Endothelial cell of umbilical vein (primary cell): ENCODE data around the gene CLIC5. TPM values are rescaled to one million over a fixed set of nuclear protein-coding genes. Genes with fewer than 3 reads are reported as not detected.

ENCODE experiments used
- BruUV-seq: library from RNA; stranded (reverse); fragments of 400-500 nt; replicated peaks from 2 replicates; lab custom pipeline; 2021; lab: Mats Ljungman, UMichigan
- CTCF ChIA-PET: fragments of 300-600, 350-600 bp; sonication (Branson Sonifier 250); formaldehyde crosslinking; loops from one replicate; lab custom pipeline; 2021; ENCODE audit warnings: antibody characterized with exemption, inconsistent platforms; lab: Charles Lee
- POLR2A ChIA-PET: fragments of 300-600, 350-600 bp; sonication (Branson Sonifier 250); formaldehyde crosslinking; loops from one replicate; lab custom pipeline; 2021; ENCODE audit warnings: antibody characterized with exemption, inconsistent platforms; lab: Charles Lee
- DNase-seq: peaks from one replicate; pipeline ENCODE4 v3.0.0-alpha.2; 2011; ENCODE audit warnings: low read depth, low spot score
- FAIRE-seq: peaks from 2 replicates; lab custom pipeline; 2011; peaks lifted over from hg19 to GRCh38; lab: Jason Lieb, UNC
- H2AFZ ChIP-seq: 2 replicates; pipeline ENCODE4 v1.6.0; 2012; ENCODE audit warnings: low read depth, low read length, control low read depth, inconsistent platforms
- H3K27ac ChIP-seq: 2 replicates; pipeline ENCODE4 v1.5.1; 2011; ENCODE audit warnings: low read depth, mild to moderate bottlenecking, control low read depth, low read length, moderate library complexity; ENCODE audit not compliant: insufficient read depth
- H3K27me3 ChIP-seq, 2 experiments: 2 replicates each; pipeline versions ENCODE4 v1.6.0 to v1.6.1; 2011; ENCODE audit warnings: low read length in 2 of 2, mixed read lengths in 1 of 2; ENCODE audit not compliant: control insufficient read depth in 2 of 2, insufficient read depth in 2 of 2
- H3K36me3 ChIP-seq, 2 experiments: 2 replicates in 1 of 2; 3 replicates in 1 of 2; pipeline ENCODE4 v1.5.1; 2011; ENCODE audit warnings: low read length in 2 of 2, mild to moderate bottlenecking in 1 of 2, moderate library complexity in 1 of 2; ENCODE audit not compliant: control insufficient read depth in 2 of 2, insufficient read depth in 2 of 2; ENCODE audit errors: extremely low read depth in 1 of 2
- H3K4me1 ChIP-seq: 3 replicates; pipeline ENCODE4 v1.5.1; 2011; ENCODE audit warnings: mild to moderate bottlenecking, low read length; ENCODE audit not compliant: control insufficient read depth, insufficient read depth; ENCODE audit errors: extremely low read depth
- H3K4me2 ChIP-seq: 2 replicates; pipeline ENCODE4 v1.6.1; 2011; ENCODE audit warnings: low read length, control low read depth, mixed read lengths; ENCODE audit not compliant: insufficient read depth
- H3K4me3 ChIP-seq, 3 experiments: fragments of 200-600 bp in 1 of 3; sonication (generic), shearing (Covaris generic) in 1 of 3; replicated peaks in 1 of 3; 2 replicates each; pipeline ENCODE4 v1.5.1; 2011 to 2016; ENCODE audit warnings: control low read depth in 3 of 3, low read length in 3 of 3, mild to moderate bottlenecking in 2 of 3, inconsistent platforms in 1 of 3, low read depth in 1 of 3, moderate library complexity in 1 of 3; ENCODE audit not compliant: insufficient read depth in 1 of 3
- H3K79me2 ChIP-seq: 2 replicates; pipeline ENCODE4 v1.6.0; 2012; ENCODE audit warnings: low read length, inconsistent platforms; ENCODE audit not compliant: control insufficient read depth, insufficient read depth
- H3K9ac ChIP-seq: replicated peaks from 2 replicates; pipeline ENCODE3; 2011; ENCODE audit warnings: low read length, control low read depth; ENCODE audit not compliant: insufficient read depth; ENCODE audit errors: extremely low read depth
- H3K9me1 ChIP-seq: replicated peaks from 3 replicates; pipeline ENCODE4 v1.6.0; 2011; ENCODE audit warnings: mild to moderate bottlenecking, low read length; ENCODE audit not compliant: control insufficient read depth, insufficient read depth; ENCODE audit errors: extremely low read depth
- H3K9me3 ChIP-seq: replicated peaks from 2 replicates; pipeline ENCODE4 v1.5.1; 2012; ENCODE audit warnings: low read length, inconsistent platforms; ENCODE audit not compliant: control insufficient read depth, insufficient read depth
- H4K20me1 ChIP-seq: replicated peaks from 2 replicates; pipeline ENCODE3; 2011; ENCODE audit warnings: mild to moderate bottlenecking, low read length; ENCODE audit not compliant: control insufficient read depth, insufficient read depth; ENCODE audit errors: extremely low read depth
- EZH2 ChIP-seq: IDR thresholded peaks from 2 replicates; pipeline ENCODE4 v1.6.1; 2012; ENCODE audit warnings: borderline replicate concordance, low read depth, mild to moderate bottlenecking, moderate library complexity, low read length, inconsistent platforms; ENCODE audit not compliant: severe bottlenecking
- FOS ChIP-seq: IDR thresholded peaks from 2 replicates; pipeline ENCODE4 v1.6.1; 2011; ENCODE audit warnings: mild to moderate bottlenecking, low read length, moderate library complexity, borderline replicate concordance; ENCODE audit not compliant: insufficient read depth
- GATA2 ChIP-seq: IDR thresholded peaks from 2 replicates; pipeline ENCODE4 v1.7.0; 2011; ENCODE audit warnings: low read depth, mild to moderate bottlenecking, moderate library complexity, mixed read lengths, low read length; ENCODE audit not compliant: insufficient read length, insufficient read depth
- JUN ChIP-seq: IDR thresholded peaks from 2 replicates; pipeline ENCODE4 v1.6.1; 2011; ENCODE audit warnings: borderline replicate concordance, low read depth; ENCODE audit not compliant: insufficient read length, insufficient read depth
- MYC ChIP-seq: IDR thresholded peaks from one replicate; pipeline ENCODE4 v1.6.1; 2011; ENCODE audit warnings: mild to moderate bottlenecking, low read depth, low read length
- POLR2A ChIP-seq: IDR thresholded peaks from 2 replicates; pipeline ENCODE4 v1.6.1; 2012; ENCODE audit warnings: low read depth, mild to moderate bottlenecking, control low read depth, low read length
- POLR2AphosphoS5 ChIP-seq: IDR thresholded peaks from 2 replicates; pipeline ENCODE4 v1.6.1; 2012; ENCODE audit warnings: low read depth, mild to moderate bottlenecking, control low read depth, low read length, moderate library complexity; ENCODE audit not compliant: insufficient read depth
- dilution Hi-C: fragments of 300-500 bp; cut with MboI; formaldehyde crosslinking; loops from one replicate; pipeline ENCODE4 v1.15.0; 2019; ENCODE audit warnings: low sequenced_read_pairs; ENCODE audit not compliant: extremely low pct_ligation_motif_present
- intact Hi-C: fragments of 100-400 bp; cut with micrococcal nuclease; formaldehyde crosslinking; loops from one replicate; pipeline ENCODE4 v1.10.0; 2022
- polyA plus RNA-seq, 4 experiments: library from polyadenylated mRNA; depleted of rRNA in 3 of 4; stranded (reverse) in 3 of 4; unstranded in 1 of 4; fragments of >200 nt; gene quantifications; 2 replicates each; pipeline versions ENCODE4 v1.2.1 to v1.2.3, GENCODE V29; 2011 to 2012; ENCODE audit warnings: missing spikeins in 1 of 4
- total RNA-seq: library from RNA; stranded (reverse); gene quantifications from 2 replicates; pipeline ENCODE4 v1.2.3, GENCODE V29; 2021
- TF ChIP-seq, protein P1 (sequence below): IDR thresholded peaks from 2 replicates; pipeline ENCODE4 v1.6.1; 2011; ENCODE audit not compliant: insufficient read depth, insufficient read length
- TF ChIP-seq, protein P2 (sequence below), 2 donors: IDR thresholded peaks; 1 replicate in 1 of 2; 2 replicates in 1 of 2; pipeline ENCODE4 v1.5.1; 2011; ENCODE audit warnings: low read length in 2 of 2, mild to moderate bottlenecking in 2 of 2, moderate library complexity in 2 of 2, control low read depth in 1 of 2, inconsistent platforms in 1 of 2, low read depth in 1 of 2; ENCODE audit not compliant: insufficient read depth in 1 of 2; ENCODE audit errors: extremely low read depth in 1 of 2

The CLIC5 gene
- total and polyA plus RNA-seq, 2 donors (not counting 3 experiments of a cell fraction or from before 2014, with no cell fraction given), result 0.07 TPM; not detected in 1

DNA sequence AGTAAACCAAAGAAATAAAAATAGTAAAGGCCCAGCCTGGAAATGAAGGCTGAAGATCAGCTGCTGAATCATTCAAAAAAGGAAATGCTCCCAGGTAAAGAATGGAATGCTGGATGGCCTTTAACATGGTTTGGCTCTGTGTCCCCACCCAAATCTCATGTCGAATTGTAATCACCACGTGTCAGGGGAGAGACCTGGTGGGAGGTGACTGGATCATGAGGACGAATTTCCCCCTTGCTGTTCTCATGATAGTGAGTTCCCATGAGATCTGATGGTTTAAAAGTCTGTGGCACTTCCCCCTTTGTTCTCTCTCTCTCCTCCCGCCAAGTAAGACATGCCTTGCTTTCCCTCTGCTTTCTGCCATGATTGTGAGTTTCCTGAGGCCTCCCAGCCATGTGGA, 9.9 kb upstream of the CLIC5 start:
- POLR2A ChIA-PET, result no interaction called here
- CTCF ChIA-PET, result interaction anchor here (1.1 kb wide), 1 partner anchor 15 kb away, joined by 3 read pairs; no protein-coding TSS in a partner anchor
- Histone ChIP-seq H3K27ac (no peak overlapping the region), H3K79me2 (no peaks in the 10 kb centered on the region), H2AFZ (no peak overlapping the region), H3K36me3 (no peaks in the 10 kb centered on the region), H3K9me1 (no peaks in the 10 kb centered on the region), H4K20me1 (no peaks in the 10 kb centered on the region), H3K4me1 (no peaks in the 10 kb centered on the region), H3K27me3 (peaks cover 4 to 28% of the 10 kb centered on the region in 2 experiments), H3K9ac (no peak overlapping the region), H3K4me2 (no peak overlapping the region), H3K9me3 (no peaks in the 10 kb centered on the region), H3K4me3 (no peak overlapping the region)
- DNase-seq (no peak), FAIRE-seq (no peak)
- intact Hi-C loops, result no loop called here
- BruUV-seq, result no TSS peak
- dilution Hi-C loops, result no loop called here
- TF ChIP-seq GATA2 (no peak), MYC (no peak), POLR2A (no peak), POLR2AphosphoS5 (no peak), EZH2 (no peak), FOS (no peak)
- TF ChIP-seq, protein P1, sequence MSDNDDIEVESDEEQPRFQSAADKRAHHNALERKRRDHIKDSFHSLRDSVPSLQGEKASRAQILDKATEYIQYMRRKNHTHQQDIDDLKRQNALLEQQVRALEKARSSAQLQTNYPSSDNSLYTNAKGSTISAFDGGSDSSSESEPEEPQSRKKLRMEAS, result no peak

DNA sequence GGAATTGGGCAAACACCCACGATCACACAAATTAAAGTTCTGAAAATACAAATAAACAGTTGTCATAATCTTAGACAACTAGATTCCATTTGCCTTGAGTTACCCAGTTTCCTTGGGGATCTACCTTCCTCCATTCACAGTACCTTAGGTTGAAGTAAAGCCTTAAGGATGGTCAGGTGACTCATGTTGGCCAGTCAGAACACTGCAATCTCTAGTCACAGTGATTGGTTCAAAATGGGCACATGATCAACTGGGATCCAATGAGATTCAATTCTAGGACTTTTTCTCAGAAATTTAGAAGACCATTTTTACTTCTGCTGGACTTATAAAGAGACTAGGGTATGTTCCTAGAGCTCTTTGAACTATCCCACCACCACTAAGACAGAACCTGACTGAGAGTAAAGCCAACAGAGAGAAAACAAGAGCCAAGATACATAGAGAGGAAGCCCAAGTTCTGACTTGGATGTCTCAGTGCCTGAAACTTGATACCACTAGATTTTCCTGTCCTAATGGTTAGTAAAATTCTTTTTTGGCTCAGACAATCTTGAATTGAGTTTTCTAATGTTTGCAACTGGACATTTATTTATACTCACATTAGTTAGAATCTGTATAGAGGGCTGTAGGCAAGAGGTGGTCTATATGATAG, 8.6 kb upstream of the CLIC5 start:
- Histone ChIP-seq H3K36me3 (no peaks in the 10 kb centered on the region), H3K9me3 (no peaks in the 10 kb centered on the region), H4K20me1 (no peaks in the 10 kb centered on the region), H3K27ac (no peak overlapping the region), H3K79me2 (no peaks in the 10 kb centered on the region), H2AFZ (no peak overlapping the region), H3K4me2 (no peak overlapping the region), H3K27me3 (peaks cover 4 to 22% of the 10 kb centered on the region in 2 experiments), H3K9ac (no peak overlapping the region), H3K4me3 (no peak overlapping the region), H3K4me1 (no peaks in the 10 kb centered on the region), H3K9me1 (no peaks in the 10 kb centered on the region)
- TF ChIP-seq EZH2 (no peak), FOS (no peak), JUN (no peak), POLR2A (no peak), GATA2 (no peak), MYC (no peak), POLR2AphosphoS5 (no peak)
- TF ChIP-seq, protein P2, sequence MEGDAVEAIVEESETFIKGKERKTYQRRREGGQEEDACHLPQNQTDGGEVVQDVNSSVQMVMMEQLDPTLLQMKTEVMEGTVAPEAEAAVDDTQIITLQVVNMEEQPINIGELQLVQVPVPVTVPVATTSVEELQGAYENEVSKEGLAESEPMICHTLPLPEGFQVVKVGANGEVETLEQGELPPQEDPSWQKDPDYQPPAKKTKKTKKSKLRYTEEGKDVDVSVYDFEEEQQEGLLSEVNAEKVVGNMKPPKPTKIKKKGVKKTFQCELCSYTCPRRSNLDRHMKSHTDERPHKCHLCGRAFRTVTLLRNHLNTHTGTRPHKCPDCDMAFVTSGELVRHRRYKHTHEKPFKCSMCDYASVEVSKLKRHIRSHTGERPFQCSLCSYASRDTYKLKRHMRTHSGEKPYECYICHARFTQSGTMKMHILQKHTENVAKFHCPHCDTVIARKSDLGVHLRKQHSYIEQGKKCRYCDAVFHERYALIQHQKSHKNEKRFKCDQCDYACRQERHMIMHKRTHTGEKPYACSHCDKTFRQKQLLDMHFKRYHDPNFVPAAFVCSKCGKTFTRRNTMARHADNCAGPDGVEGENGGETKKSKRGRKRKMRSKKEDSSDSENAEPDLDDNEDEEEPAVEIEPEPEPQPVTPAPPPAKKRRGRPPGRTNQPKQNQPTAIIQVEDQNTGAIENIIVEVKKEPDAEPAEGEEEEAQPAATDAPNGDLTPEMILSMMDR (IDR thresholded peaks at IDR 0.05; ENCODE audit: extremely low read depth in 1 of 2, insufficient read depth in 1 of 2, low read depth in 1 of 2, low read length in 2 of 2), result no peak
- TF ChIP-seq, protein P1, result no peak
- FAIRE-seq (no peak), DNase-seq (no peak)
- dilution Hi-C loops (no loop called here), intact Hi-C loops (no loop called here)
- no TSS peak for BruUV-seq
- ChIA-PET POLR2A (interaction anchor here (0.7 kb wide), 1 partner anchor 388 kb away, joined by 3 read pairs; no protein-coding TSS in a partner anchor), CTCF (no interaction called here)
